ENCODE measurements around the gene THEMIS2. TPM values are rescaled to one million over a fixed set of nuclear protein-coding genes. Genes with fewer than 3 reads are reported as not detected.

The THEMIS2 gene
- total and polyA plus RNA-seq, 2 of the 13 experiments (the other 11 are each of a cell fraction or from before 2014, with no cell fraction given), result 0.38 to 1.5 TPM

DNA sequence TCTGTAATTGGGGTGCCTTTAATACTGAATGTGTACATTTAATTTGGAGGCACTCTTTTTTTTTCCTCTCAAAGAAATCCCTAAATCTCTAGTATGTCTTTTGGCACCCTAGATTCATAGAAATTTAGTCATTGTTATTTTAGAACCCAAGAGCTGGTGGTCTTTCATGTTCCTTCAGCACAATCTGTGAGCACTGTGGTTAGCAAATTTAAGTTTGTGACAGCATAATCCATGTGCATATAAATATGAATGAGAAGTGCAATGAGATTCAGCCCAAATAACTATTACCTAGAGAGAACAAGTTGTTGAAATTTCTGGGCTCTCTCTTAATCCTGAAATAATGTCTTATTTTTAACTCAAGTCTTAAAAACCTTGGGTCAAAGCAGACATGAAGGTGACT, 37.3 kb upstream of the THEMIS2 start:
- no peak overlapping the region for H3K27ac ChIP-seq (ENCODE audit: extremely low read length, insufficient read depth, low read length)
- no peaks in the 10 kb centered on the region; a peak in 1 of 5 replicates for H3K27me3 ChIP-seq (ENCODE audit: control insufficient read depth in 1 of 2, insufficient read depth in 2 of 2, low read length in 2 of 2)
- FAIRE-seq (no peak), ATAC-seq (no peak), DNase-seq (ENCODE audit: low spot score) (no peak)
- H3K4me2 ChIP-seq (ENCODE audit: low read depth, low read length), result 0 out of 2 replicates have a peak overlapping the region, but pooled peaks have one; percentile 2
- no peaks in the 10 kb centered on the region for H4K20me1 ChIP-seq (ENCODE audit: insufficient read depth, low read length)
- no peak overlapping the region for H3K9ac ChIP-seq (ENCODE audit: insufficient read depth, low read depth, low read length)
- no TSS peak for BruUV-seq (replicated peaks)
- H3K4me1 ChIP-seq (ENCODE audit: insufficient read depth, low read length), result peaks cover 39% of the 10 kb centered on the region
- peaks cover 67% of the 10 kb centered on the region for H3K79me2 ChIP-seq (ENCODE audit: insufficient read depth, low read length)
- no peak overlapping the region for H2AFZ ChIP-seq (ENCODE audit: low read length)
- peaks cover 3 to 51% of the 10 kb centered on the region in 2 experiments for H3K36me3 ChIP-seq (replicated peaks in 1 of 2; ENCODE audit: control insufficient read depth in 1 of 2, insufficient read depth in 2 of 2, low read length in 2 of 2)
- intact Hi-C loops (cut with micrococcal nuclease; ENCODE audit: unreplicated experiment) (no loop called here), in situ Hi-C loops (cut with HindIII; ENCODE audit: extremely low pct_ligation_motif_present, low pct_unique_long_range_greater_than_20kb) (no loop called here)
- no peaks in the 10 kb centered on the region for H3K9me3 ChIP-seq (ENCODE audit: low read length)
- TF ChIP-seq TGIF2 (CRISPR knock-in tag; IDR thresholded peaks at IDR 0.05) (no peak), DR1 (CRISPR knock-in tag; IDR thresholded peaks at IDR 0.05) (no peak), ZNF12 (CRISPR knock-in tag; IDR thresholded peaks at IDR 0.05) (no peak), RARG (CRISPR knock-in tag; IDR thresholded peaks at IDR 0.05; ENCODE audit: low read depth) (no peak), MTA3 (CRISPR knock-in tag; IDR thresholded peaks at IDR 0.05) (no peak), CEBPG (CRISPR knock-in tag; IDR thresholded peaks at IDR 0.05) (no peak), MED1 (CRISPR knock-in tag; IDR thresholded peaks at IDR 0.05) (no peak), GATAD1 (CRISPR knock-in tag; IDR thresholded peaks at IDR 0.05) (no peak), ZNF775 (CRISPR knock-in tag; IDR thresholded peaks at IDR 0.05; ENCODE audit: borderline replicate concordance) (no peak)
- TF ChIP-seq, protein P1, sequence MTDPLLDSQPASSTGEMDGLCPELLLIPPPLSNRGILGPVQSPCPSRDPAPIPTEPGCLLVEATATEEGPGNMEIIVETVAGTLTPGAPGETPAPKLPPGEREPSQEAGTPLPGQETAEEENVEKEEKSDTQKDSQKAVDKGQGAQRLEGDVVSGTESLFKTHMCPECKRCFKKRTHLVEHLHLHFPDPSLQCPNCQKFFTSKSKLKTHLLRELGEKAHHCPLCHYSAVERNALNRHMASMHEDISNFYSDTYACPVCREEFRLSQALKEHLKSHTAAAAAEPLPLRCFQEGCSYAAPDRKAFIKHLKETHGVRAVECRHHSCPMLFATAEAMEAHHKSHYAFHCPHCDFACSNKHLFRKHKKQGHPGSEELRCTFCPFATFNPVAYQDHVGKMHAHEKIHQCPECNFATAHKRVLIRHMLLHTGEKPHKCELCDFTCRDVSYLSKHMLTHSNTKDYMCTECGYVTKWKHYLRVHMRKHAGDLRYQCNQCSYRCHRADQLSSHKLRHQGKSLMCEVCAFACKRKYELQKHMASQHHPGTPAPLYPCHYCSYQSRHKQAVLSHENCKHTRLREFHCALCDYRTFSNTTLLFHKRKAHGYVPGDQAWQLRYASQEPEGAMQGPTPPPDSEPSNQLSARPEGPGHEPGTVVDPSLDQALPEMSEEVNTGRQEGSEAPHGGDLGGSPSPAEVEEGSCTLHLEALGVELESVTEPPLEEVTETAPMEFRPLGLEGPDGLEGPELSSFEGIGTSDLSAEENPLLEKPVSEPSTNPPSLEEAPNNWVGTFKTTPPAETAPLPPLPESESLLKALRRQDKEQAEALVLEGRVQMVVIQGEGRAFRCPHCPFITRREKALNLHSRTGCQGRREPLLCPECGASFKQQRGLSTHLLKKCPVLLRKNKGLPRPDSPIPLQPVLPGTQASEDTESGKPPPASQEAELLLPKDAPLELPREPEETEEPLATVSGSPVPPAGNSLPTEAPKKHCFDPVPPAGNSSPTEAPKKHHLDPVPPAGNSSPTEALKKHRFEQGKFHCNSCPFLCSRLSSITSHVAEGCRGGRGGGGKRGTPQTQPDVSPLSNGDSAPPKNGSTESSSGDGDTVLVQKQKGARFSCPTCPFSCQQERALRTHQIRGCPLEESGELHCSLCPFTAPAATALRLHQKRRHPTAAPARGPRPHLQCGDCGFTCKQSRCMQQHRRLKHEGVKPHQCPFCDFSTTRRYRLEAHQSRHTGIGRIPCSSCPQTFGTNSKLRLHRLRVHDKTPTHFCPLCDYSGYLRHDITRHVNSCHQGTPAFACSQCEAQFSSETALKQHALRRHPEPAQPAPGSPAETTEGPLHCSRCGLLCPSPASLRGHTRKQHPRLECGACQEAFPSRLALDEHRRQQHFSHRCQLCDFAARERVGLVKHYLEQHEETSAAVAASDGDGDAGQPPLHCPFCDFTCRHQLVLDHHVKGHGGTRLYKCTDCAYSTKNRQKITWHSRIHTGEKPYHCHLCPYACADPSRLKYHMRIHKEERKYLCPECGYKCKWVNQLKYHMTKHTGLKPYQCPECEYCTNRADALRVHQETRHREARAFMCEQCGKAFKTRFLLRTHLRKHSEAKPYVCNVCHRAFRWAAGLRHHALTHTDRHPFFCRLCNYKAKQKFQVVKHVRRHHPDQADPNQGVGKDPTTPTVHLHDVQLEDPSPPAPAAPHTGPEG (CRISPR knock-in tag; IDR thresholded peaks at IDR 0.05), result no peak
- TF ChIP-seq, protein P2, sequence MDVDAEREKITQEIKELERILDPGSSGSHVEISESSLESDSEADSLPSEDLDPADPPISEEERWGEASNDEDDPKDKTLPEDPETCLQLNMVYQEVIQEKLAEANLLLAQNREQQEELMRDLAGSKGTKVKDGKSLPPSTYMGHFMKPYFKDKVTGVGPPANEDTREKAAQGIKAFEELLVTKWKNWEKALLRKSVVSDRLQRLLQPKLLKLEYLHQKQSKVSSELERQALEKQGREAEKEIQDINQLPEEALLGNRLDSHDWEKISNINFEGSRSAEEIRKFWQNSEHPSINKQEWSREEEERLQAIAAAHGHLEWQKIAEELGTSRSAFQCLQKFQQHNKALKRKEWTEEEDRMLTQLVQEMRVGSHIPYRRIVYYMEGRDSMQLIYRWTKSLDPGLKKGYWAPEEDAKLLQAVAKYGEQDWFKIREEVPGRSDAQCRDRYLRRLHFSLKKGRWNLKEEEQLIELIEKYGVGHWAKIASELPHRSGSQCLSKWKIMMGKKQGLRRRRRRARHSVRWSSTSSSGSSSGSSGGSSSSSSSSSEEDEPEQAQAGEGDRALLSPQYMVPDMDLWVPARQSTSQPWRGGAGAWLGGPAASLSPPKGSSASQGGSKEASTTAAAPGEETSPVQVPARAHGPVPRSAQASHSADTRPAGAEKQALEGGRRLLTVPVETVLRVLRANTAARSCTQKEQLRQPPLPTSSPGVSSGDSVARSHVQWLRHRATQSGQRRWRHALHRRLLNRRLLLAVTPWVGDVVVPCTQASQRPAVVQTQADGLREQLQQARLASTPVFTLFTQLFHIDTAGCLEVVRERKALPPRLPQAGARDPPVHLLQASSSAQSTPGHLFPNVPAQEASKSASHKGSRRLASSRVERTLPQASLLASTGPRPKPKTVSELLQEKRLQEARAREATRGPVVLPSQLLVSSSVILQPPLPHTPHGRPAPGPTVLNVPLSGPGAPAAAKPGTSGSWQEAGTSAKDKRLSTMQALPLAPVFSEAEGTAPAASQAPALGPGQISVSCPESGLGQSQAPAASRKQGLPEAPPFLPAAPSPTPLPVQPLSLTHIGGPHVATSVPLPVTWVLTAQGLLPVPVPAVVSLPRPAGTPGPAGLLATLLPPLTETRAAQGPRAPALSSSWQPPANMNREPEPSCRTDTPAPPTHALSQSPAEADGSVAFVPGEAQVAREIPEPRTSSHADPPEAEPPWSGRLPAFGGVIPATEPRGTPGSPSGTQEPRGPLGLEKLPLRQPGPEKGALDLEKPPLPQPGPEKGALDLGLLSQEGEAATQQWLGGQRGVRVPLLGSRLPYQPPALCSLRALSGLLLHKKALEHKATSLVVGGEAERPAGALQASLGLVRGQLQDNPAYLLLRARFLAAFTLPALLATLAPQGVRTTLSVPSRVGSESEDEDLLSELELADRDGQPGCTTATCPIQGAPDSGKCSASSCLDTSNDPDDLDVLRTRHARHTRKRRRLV (CRISPR knock-in tag; IDR thresholded peaks at IDR 0.05), result no peak
- TF ChIP-seq, protein P3, sequence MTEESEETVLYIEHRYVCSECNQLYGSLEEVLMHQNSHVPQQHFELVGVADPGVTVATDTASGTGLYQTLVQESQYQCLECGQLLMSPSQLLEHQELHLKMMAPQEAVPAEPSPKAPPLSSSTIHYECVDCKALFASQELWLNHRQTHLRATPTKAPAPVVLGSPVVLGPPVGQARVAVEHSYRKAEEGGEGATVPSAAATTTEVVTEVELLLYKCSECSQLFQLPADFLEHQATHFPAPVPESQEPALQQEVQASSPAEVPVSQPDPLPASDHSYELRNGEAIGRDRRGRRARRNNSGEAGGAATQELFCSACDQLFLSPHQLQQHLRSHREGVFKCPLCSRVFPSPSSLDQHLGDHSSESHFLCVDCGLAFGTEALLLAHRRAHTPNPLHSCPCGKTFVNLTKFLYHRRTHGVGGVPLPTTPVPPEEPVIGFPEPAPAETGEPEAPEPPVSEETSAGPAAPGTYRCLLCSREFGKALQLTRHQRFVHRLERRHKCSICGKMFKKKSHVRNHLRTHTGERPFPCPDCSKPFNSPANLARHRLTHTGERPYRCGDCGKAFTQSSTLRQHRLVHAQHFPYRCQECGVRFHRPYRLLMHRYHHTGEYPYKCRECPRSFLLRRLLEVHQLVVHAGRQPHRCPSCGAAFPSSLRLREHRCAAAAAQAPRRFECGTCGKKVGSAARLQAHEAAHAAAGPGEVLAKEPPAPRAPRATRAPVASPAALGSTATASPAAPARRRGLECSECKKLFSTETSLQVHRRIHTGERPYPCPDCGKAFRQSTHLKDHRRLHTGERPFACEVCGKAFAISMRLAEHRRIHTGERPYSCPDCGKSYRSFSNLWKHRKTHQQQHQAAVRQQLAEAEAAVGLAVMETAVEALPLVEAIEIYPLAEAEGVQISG (CRISPR knock-in tag; IDR thresholded peaks at IDR 0.05), result no peak
- POLR2A ChIA-PET, result interaction anchor here (1.3 kb wide), 1 partner anchor 62 kb away, joined by 3 read pairs; the partner anchor contains the start of gene STX12
- no peak overlapping the region for H3K4me3 ChIP-seq (replicated peaks in 1 of 3; ENCODE audit: insufficient read depth in 1 of 3, low read depth in 2 of 3, low read length in 3 of 3)
- CTCF ChIA-PET (ENCODE audit: low intra/inter-chr PET ratio, low total read pairs), result no interaction called here

All from HepG2 (cell line).